ENCODE data around the gene SS18. TPM values are rescaled to one million over a fixed set of nuclear protein-coding genes. Genes with fewer than 3 reads are reported as not detected.

Gene SS18
- total RNA-seq, 1 experiment from 2014 or later: 98.7 TPM

GRCh38 chr18:26040051-26040656 is 50.3 kb downstream of the SS18 start:
- CTCF ChIA-PET: no interaction called here

GRCh38 chr18:26039203-26039602 is 51.2 kb downstream of the SS18 start:
- H2AFZ ChIP-seq (ENCODE audit: low read length): no peak overlapping the region
- DNase-seq (no peak), ATAC-seq (no peak)
- H3K79me2 ChIP-seq (ENCODE audit: low read length): peaks cover 6% of the 10 kb centered on the region; the same call in 1 of the 2 replicates
- no peaks in the 10 kb centered on the region for H3K9me3 ChIP-seq (ENCODE audit: low read length)
- no peak overlapping the region for H3K27ac ChIP-seq (ENCODE audit: low read length)
- TF ChIP-seq EZH2phosphoT487 (IDR thresholded peaks at IDR 0.05; ENCODE audit: borderline replicate concordance, low read length) (no peak), EZH2 (IDR thresholded peaks at IDR 0.05; ENCODE audit: low read length, unreplicated experiment) (no peak), CTCF (conservative IDR thresholded peaks at IDR 0.05; ENCODE audit: low read depth, low read length) (no peak)
- peaks cover 33% of the 10 kb centered on the region for H3K36me3 ChIP-seq (ENCODE audit: low read depth, low read length)
- H3K27me3 ChIP-seq (ENCODE audit: low read length): no peaks in the 10 kb centered on the region
- peaks cover 5% of the 10 kb centered on the region for H3F3A ChIP-seq (ENCODE audit: low read length, unreplicated experiment)
- H3K9ac ChIP-seq (ENCODE audit: low read length): no peak overlapping the region
- no peaks in the 10 kb centered on the region for H3K9me2 ChIP-seq (replicated peaks; ENCODE audit: low read length)
- peaks cover 10% of the 10 kb centered on the region; the same call in 1 of the 2 replicates for H4K20me1 ChIP-seq (ENCODE audit: low read length)
- intact Hi-C loops (cut with micrococcal nuclease): loop anchor here (5.0 kb wide), 1 partner anchor 33 kb away; no protein-coding TSS in a partner anchor
- no peak overlapping the region for H3K4me3 ChIP-seq (ENCODE audit: low read length)
- POLR2A ChIA-PET (ENCODE audit: unreplicated experiment): no interaction called here
- BruUV-seq (replicated peaks): no TSS peak
- CTCF ChIA-PET: no interaction called here
- H3K4me1 ChIP-seq (ENCODE audit: insufficient read depth, low read length): no peaks in the 10 kb centered on the region
- H3K4me2 ChIP-seq (ENCODE audit: low read length): no peak overlapping the region

More at GRCh38 chr18:26040051-26040656, 50.3 kb downstream of the SS18 start:
- Histone ChIP-seq H3K27ac (ENCODE audit: low read length) (no peak overlapping the region), H3K4me3 (ENCODE audit: low read length) (no peak overlapping the region), H3K4me2 (ENCODE audit: low read length) (no peak overlapping the region), H2AFZ (ENCODE audit: low read length) (no peak overlapping the region), H3K9me3 (ENCODE audit: low read length) (no peaks in the 10 kb centered on the region), H3K36me3 (ENCODE audit: low read depth, low read length) (peaks cover 23% of the 10 kb centered on the region), H3K9me2 (replicated peaks; ENCODE audit: low read length) (no peaks in the 10 kb centered on the region), H3K4me1 (ENCODE audit: insufficient read depth, low read length) (no peaks in the 10 kb centered on the region), H3F3A (ENCODE audit: low read length, unreplicated experiment) (peaks cover 5% of the 10 kb centered on the region), H4K20me1 (ENCODE audit: low read length) (peaks cover 11% of the 10 kb centered on the region; the same call in 1 of the 2 replicates), H3K9ac (ENCODE audit: low read length) (no peak overlapping the region), H3K27me3 (ENCODE audit: low read length) (no peaks in the 10 kb centered on the region), H3K79me2 (ENCODE audit: low read length) (peaks cover 6% of the 10 kb centered on the region; the same call in 1 of the 2 replicates)
- ATAC-seq (peak; percentile 76), DNase-seq (peak; percentile 9)
- intact Hi-C loops (cut with micrococcal nuclease): no loop called here
- POLR2A ChIA-PET (ENCODE audit: unreplicated experiment): interaction anchor here (0.7 kb wide), 1 partner anchor 56 kb away, joined by 4 read pairs; no protein-coding TSS in a partner anchor
- TF ChIP-seq EZH2 (IDR thresholded peaks at IDR 0.05; ENCODE audit: low read length, unreplicated experiment) (no peak), EZH2phosphoT487 (IDR thresholded peaks at IDR 0.05; ENCODE audit: borderline replicate concordance, low read length) (no peak), CTCF (conservative IDR thresholded peaks at IDR 0.05; ENCODE audit: low read depth, low read length) (no peak)
- no TSS peak for BruUV-seq (replicated peaks)

GRCh38 chr18:26036635-26037034 is 53.8 kb downstream of the SS18 start:
- CTCF ChIA-PET: no interaction called here
- H2AFZ ChIP-seq (ENCODE audit: low read length): no peak overlapping the region
- POLR2A ChIA-PET (ENCODE audit: unreplicated experiment): no interaction called here

More at GRCh38 chr18:26036635-26037034, 53.8 kb downstream of the SS18 start:
- TF ChIP-seq EZH2 (IDR thresholded peaks at IDR 0.05; ENCODE audit: low read length, unreplicated experiment): no peak
- TF ChIP-seq CTCF (conservative IDR thresholded peaks at IDR 0.05; ENCODE audit: low read depth, low read length): no peak
- TF ChIP-seq EZH2phosphoT487 (IDR thresholded peaks at IDR 0.05; ENCODE audit: borderline replicate concordance, low read length): no peak
- Histone ChIP-seq H3K36me3 (ENCODE audit: low read depth, low read length) (peaks cover 52% of the 10 kb centered on the region), H4K20me1 (ENCODE audit: low read length) (peaks cover 10% of the 10 kb centered on the region; the same call in 1 of the 2 replicates), H3K4me1 (ENCODE audit: insufficient read depth, low read length) (no peaks in the 10 kb centered on the region), H3K9me3 (ENCODE audit: low read length) (no peaks in the 10 kb centered on the region), H3K27ac (ENCODE audit: low read length) (no peak overlapping the region), H3K9me2 (replicated peaks; ENCODE audit: low read length) (no peaks in the 10 kb centered on the region), H3K4me3 (ENCODE audit: low read length) (no peak overlapping the region), H3F3A (ENCODE audit: low read length, unreplicated experiment) (no peaks in the 10 kb centered on the region), H3K79me2 (ENCODE audit: low read length) (peaks cover 6% of the 10 kb centered on the region; the same call in 1 of the 2 replicates), H3K4me2 (ENCODE audit: low read length) (no peak overlapping the region), H3K9ac (ENCODE audit: low read length) (no peak overlapping the region), H3K27me3 (ENCODE audit: low read length) (no peaks in the 10 kb centered on the region)
- BruUV-seq (replicated peaks): no TSS peak
- intact Hi-C loops (cut with micrococcal nuclease): loop anchor here (5.0 kb wide), 1 partner anchor 36 kb away; no protein-coding TSS in a partner anchor
- DNase-seq (peak; percentile 24), ATAC-seq (peak; percentile 79)
